ENCODE results near the gene ADAMTS12.

GRCh38 chr5:33604503-33604902 lies 287.3 kb downstream of the ADAMTS12 start:
- TF ChIP-seq CTCF (optimal IDR thresholded peaks at IDR 0.05 in 1 of 3, IDR thresholded peaks at IDR 0.05 in 1 of 3, conservative IDR thresholded peaks at IDR 0.05 in 1 of 3; ENCODE audit: extremely low read depth in 1 of 3, insufficient read depth in 2 of 3, low read length in 3 of 3) (no peak), EZH2 (IDR thresholded peaks at IDR 0.05; ENCODE audit: low read length) (no peak)
